HG02938 (cell line): ENCODE measurements around the gene PLOD1.
"Not testable (repeated sequence)": the region's sequence is repeated elsewhere in the genome, so short reads cannot be mapped to it uniquely, and the experiment has no call there.

Source experiments
- ATAC-seq: cut with Tn5 transposase; IDR thresholded peaks from one replicate; pipeline ENCODE4 v1.9.1; 2021; ENCODE audit warnings: mild to moderate bottlenecking, moderate library complexity; ENCODE audit not compliant: unreplicated experiment

PLOD1 gene

DNA sequence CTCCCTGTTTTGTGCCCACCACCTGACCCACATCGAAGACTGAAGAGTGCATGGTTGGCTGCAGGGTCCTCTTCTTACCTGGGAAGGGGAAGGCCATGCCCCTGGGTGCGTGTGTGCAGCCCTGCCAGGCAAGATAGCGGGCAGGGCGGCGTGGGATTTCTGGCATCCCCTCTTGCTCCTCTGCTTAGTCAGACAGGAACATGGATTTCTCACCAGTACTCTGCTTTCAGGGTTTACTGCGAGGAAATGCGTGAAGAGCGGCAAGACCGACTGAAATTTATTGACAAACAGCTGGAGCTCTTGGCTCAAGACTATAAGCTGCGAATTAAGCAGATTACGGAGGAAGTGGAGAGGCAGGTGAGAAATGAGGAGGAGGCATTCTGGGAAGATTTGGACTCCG is 69.2 kb downstream of the PLOD1 start:
- no peak for ATAC-seq

DNA sequence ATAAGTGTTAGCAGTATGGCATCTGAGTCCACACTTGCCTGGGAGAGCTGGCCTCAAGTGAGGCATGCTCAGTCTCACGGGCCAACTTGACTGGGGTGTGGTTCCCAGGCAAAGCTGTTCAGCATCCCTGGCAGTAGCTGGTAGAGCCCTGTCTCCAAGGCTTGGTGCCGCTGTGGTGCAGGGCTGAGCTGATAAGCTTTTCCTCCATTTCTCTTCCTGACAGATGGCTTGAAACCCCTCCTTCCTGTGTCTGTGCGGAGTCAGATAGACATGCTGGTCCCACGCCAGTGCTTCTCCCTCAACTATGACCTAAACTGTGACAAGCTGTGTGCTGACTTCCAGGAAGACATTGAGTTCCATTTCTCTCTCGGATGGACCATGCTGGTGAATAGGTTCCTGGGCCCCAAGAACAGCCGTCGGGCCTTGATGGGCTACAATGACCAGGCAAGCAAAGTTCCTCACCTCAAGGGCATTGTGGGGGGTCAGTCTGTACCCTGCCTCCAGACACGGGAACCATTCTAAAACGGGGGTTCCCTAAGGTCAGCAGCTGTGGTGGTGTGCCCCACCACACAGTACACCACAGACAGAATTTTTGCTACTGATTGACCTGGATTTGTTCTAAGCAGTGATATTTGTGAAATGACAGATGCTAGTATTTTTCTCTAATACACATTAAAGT is 71.1 kb downstream of the PLOD1 start:
- no peak for ATAC-seq

- no peak for ATAC-seq
Measured at GRCh38 chr1:12006167-12006921, 71.8 kb downstream of the PLOD1 start.

DNA sequence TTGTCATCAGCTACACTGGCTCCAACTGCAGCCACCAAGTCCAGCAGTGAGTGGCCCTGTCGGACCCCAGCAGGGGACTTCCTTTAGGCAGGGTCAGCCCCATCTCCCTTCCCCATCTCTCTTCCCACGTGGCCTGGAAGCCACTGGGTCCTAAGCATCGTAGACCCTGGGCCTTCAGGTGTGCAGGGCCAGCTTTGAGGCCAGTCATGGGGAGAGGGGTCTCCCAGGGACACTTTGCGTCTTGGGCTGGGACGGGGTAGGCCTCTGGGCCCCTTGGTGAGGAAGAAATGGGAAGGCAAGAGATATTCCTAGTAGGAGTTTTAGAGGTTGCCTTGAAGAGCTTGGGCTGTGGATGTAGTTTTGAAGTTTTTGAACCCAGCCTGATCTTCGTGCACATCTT is 72.7 kb downstream of the PLOD1 start:
- no peak for ATAC-seq

DNA sequence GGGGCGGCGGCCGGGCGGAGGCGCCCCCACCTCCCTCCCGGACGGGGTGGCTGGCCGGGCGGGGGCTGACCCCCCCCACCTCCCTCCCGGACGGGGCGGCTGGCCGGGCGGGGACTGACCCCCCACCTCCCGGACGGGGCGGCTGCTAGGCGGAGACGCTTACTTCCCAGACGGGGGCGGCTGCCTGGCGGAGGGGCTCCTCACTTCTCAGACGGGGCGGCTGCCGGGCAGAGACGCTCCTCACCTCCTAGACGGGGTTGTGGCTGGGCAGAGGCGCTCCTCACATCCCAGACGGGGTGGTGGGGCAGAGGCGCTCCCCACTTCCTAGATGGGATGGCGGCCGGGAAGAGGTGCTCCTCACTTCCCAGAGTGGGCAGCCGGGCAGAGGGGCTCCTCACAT is 73.8 kb downstream of the PLOD1 start:
- not testable (repeated sequence) for ATAC-seq

DNA sequence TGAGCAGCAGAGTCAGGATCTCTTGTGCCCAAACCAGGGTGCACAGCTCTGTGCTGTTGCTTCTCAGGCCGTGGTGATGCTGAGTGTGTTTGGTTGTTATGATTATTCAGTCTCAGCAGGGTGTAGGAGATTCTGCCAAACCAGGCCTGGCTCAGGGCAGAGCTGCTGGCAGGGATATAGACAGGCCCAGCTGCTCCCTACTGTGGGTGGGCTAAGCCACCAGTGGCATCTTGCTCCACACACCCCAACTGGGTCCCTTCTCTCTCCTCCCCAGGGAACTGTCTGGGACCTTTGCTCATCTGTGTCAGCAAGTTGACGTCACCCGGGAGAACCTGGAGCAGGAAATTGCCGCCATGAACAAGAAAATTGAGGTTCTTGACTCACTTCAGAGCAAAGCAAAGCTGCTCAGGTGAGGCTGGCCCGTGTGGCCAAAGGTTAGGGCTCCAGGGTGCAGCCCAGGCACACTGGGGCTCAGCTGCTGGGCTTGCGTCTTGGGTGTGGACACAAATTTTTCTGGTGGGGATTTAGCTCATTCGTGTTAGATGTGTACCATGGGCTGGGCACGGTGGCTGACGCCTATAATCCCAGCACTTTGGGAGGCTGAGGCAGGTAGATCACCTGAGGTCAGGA is 74.9 kb downstream of the PLOD1 start:
- no peak for ATAC-seq

GRCh38 chr1:12010746-12011570 is 76.4 kb downstream of the PLOD1 start:
- no peak for ATAC-seq

DNA sequence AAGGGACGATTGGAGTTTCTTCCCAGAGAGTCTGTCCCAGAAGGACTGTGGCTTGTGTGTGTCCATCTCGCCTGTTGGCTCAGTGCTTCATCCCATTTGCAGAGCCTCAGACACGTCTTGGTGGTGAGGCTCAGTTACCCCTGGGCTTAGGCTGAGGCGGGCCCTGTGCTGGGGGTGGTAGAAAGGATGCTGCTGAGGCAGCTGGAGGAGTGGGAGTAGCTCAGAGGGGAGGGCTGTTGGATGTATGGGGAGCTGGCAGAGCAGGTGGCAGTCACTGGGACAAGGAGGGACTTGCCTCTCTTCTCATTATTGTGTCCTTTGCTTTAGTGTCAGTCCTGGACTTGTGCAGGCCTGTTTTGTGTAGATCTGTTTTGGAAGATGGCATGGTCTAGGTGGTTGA is 77.5 kb downstream of the PLOD1 start:
- no peak for ATAC-seq

DNA sequence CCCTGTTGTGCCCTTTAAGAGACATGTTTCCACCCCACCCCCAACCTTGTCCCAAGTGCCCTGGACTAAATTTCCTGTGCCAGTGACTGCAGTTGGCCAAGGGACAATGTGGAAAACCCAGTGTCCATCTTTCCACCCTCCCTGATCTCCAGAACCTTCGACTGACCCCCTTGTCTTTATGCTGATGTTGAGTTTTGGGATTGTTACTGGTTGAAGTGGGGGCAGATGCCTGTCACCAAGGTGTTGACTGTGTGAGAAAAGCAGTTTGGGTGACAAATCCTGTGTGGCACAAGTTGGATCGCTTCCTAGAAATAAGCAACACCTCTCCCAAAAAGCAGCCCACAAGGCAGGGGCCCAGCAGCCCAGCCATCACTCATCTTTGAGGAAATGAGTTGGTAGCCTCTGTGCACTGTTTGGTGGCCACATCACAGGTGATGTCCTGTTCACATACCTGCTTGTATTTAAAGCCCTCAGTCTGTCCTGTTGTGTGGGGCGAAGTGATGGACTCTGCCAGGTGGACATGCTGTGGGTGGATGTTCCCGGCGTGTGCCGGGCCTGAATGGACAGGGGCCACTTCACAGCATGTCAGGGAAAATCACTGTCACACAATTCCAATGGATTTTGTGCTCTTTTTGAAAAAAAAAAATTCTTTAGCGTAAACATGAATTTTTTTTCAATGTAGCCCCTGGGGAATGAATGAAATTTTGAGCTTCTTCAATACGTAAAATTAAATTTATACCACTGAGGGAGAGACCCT is 78.2 kb downstream of the PLOD1 start:
- no peak for ATAC-seq

- no peak for ATAC-seq
Measured at GRCh38 chr1:12014141-12014991, 79.8 kb downstream of the PLOD1 start.

GRCh38 chr1:12015001-12015491 is 80.5 kb downstream of the PLOD1 start:
- ATAC-seq, result no peak

- ATAC-seq, result no peak
Measured at GRCh38 chr1:12015499-12015898, 81.0 kb downstream of the PLOD1 start.

DNA sequence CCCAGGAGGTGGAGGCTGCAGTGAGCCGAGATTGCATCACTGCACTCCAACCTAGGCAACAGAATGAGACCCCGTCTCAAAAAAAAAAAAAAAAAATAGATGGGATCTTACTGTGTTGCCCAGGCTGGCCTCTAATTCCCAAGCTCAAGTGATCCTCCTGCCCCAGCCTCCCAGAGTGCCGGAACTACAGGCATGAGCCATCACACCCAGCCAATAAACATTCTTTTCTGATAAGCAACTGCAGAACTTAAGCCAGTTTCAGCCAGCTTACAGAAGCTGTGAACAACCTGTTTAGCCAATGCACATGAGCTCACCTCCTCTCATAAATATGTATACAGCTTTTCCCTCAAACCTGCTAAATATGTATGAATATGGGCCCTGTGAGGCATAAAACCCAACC is 81.7 kb downstream of the PLOD1 start:
- no peak for ATAC-seq

DNA sequence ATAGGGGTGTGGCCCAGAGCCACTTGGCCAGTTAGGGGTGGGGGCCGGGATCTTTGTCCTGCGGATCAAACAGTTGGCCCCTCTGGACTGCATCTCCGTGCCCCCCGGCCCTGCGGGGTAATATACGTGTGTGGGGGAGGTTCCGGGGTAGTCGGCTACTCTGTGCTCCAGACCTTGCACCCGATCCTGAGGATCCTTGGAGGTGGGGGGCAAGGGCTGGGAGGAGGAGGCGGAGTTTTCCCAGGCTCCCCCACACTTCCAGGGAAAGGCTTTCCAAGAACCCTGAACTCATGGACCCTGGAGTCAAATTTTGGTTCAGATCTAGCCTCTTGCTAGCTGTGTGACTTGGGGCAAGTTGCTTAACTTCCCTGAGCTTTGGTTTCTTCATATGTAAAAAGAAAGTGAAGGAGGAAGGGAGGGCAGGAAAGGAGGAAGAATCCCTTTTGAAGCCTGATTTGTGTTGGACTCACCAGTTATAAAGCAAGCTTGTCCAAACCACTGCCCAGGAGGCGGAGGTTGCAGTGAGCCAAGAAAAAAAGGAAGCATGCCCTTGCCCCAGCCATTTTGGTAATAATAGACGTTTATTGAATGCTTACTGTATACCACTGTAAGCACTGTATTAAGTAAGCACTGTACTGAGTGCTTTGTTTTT is 85.5 kb downstream of the PLOD1 start:
- no peak for ATAC-seq

- ATAC-seq, result no peak
Measured at GRCh38 chr1:12021616-12022015, 87.1 kb downstream of the PLOD1 start.

- ATAC-seq, result no peak
Measured at GRCh38 chr1:12022036-12022435, 87.5 kb downstream of the PLOD1 start.
